GM21576 (cell line): ENCODE data around the gene NEDD4L.
"Not testable (repeated sequence)": the region's sequence is repeated elsewhere in the genome, so short reads cannot be mapped to it uniquely, and the experiment has no call there.

Experiments
- ATAC-seq: cut with Tn5 transposase; IDR thresholded peaks from one replicate; pipeline ENCODE4 v1.9.1; 2021; ENCODE audit warnings: mild to moderate bottlenecking, moderate library complexity; ENCODE audit not compliant: unreplicated experiment

Gene NEDD4L

DNA sequence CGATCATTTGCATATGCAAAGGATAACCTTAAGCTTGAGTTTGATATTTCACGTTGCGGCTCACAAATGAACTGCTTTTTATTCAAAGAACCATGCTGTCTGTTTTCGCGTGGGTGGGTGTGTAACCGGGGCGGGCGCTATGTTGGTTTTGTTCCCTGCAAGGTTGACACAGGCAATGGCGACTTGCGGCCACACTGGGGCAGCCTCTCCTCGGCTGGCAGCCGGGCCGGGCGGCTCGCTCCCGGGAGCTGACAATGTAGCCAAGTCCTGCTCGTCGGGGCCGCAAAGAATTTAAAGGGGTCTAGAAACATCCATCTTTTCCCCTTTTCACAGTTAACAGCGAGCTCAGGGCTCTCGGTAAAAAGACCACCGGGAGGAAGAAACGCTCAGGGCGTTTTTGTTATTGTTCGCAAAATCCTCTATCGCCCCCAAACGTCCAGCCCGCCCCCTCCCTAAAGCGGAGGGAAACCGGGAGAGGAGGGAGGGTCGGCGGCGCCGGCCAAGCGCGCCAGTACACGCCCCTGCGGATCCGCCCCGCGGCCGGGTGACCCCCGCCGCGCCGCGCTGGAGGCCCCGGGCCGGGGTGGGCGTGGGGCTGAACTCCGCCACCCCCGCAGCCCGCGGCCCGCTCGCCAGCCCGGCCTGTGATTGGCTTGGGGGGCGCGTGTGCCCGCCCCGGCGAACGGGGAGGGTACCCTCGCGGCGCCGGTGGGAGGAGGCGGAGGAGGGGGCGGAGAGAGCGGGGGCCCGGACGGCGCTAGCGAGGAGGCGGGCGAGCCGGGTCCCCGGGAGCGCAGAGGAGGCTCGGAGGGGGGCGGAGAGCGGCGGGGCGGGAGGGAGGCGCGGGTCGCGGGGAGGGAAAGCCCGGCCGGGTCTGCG, at the start of gene NEDD4L:
TSS of gene NEDD4L (plus strand) at position 736 of the 879 bp plus-strand sequence. CDS start 435 bp downstream, outside the sequence.
- peak; percentile 77 for ATAC-seq

DNA sequence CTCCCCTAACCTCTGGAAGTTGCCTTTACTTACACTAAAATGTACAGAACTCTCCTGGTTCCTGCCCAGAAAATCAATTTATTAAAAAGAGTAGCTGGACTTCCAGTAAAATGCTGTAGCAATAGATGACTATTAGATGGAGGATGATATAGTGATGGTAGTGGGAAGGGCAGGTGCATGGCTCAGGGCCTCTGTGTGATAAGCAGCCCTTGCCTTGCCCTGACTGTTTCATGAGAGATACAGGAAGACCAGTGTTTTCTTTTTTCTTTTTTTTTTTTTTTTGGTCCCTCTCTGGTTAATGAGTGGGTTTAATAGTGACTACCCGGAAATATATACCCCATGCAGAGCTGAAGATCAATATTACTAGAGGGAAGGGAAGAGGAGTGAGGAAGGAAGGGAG, 48.7 kb upstream of the NEDD4L start:
- no peak for ATAC-seq

DNA sequence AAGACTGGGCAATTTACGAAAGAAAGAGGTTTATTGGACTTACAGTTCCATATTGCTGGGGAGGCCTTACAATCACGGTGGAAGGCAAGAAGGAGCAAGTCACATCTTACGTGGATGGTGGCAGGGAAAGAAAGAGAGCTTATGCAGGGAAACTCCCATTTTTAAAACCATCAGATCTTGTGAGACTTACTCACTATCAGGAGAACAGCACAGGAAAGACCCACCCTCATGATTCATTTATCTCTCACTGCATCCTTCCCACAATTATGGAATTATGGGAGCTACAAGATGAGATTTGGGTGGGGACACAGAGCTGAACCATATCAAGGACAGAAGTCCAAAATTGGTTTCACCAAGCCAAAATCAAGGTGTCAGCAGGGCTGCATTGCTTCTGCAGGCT, 47.1 kb upstream of the NEDD4L start:
- ATAC-seq = not testable (repeated sequence)

DNA sequence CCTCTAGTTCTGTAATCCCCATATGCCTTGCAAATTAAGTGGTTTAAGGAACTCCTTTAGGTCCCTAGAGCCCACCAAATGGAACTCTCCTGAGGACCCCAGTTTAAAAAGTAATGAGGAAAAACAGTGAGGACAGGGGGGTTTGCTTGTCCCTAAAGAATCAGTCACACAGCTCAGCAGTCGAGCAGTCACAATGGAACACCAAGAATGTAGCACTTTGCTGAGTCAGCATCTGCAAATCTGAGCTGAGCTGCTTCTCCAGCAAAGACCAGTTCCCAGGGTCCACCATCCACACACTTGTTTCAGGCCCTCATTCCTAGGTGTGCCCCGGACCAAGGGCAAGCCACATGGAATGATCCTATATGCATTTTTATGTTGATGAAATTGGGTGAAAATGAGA, 46.2 kb upstream of the NEDD4L start:
- ATAC-seq = no peak

DNA sequence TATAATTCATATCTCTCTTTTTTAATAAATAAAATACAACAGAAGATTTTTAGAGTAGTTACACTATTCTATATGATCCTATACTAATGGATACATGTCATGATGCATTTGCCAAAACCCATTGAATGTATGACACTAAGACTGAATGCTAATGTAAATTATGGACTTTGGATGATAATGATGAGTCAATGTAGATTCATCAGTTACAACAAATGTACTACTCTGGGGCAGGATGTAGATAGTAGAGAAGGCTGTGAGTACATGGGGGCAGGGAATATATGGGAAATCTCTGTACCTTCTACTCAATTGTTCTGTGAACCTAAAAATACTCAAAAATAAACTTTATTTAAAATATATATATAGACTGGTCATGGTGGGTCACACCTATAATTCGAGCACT, 45.6 kb upstream of the NEDD4L start:
- no peak for ATAC-seq

DNA sequence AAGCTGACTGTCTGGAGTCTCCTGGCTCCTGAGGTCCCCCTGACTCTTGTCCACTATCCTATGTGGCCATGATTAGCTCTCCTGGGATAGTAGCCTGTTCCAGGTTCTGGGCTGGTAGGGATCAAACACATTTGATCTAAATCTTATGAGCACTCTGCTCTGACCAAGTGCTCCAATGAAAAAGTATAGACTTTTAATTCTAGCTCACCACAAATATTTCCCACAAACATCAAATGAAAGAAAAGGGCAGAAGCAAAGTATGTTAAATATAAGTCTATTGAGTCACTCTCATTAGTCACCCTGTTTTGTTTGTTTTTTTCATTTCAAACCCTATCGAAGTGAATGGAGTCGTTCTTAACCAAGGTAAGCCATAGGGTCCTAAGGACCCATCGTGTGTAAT, 39.7 kb upstream of the NEDD4L start:
- ATAC-seq = no peak

DNA sequence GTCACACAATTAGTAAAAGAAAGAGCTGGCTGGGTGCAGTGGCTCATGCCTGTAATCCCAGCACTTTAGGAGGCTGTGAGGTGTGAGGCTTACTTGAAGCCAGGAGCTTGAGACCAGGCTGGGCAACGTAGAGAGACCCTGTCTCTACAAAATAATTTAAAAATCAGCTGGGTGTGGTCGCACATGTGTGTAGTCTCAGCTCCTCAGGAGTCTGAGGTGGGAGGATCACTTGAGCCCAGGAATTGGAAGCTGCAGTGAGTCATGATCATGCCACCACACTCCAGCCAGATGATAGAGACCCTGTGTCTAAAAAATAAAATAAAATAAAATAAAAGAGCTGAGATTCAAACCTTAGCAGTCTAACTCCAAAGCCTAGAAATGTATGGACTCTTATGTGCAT, 39.0 kb upstream of the NEDD4L start:
- no peak for ATAC-seq

DNA sequence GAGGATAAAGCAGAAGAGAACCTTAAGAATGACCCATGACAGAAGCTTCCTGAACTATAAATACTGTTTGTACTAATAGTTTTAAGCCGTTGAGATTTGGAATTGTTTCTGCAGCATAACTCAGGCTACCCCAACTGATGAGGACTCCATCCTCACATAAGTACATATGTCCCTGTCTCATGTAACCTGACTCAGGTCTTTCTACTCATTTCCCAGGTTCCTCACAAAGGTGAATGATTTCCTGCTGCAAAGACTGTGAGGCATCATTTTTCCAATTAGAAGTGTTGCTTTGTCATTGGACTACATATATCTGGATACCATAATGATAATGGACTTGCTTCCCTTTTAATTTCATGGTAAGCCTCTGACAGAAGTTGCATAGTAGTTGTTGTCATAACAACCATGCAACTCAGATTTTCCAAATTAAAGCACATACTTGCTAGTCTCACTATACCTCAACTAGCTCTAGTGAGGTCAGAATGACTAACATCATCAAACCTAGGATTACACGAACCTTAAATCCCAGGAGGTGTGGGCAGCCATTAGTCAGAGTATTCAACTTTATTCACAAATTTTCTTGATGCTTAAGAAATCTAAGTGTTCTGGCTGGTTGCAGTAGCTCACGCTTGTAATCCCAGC, 38.0 kb upstream of the NEDD4L start:
- no peak for ATAC-seq

DNA sequence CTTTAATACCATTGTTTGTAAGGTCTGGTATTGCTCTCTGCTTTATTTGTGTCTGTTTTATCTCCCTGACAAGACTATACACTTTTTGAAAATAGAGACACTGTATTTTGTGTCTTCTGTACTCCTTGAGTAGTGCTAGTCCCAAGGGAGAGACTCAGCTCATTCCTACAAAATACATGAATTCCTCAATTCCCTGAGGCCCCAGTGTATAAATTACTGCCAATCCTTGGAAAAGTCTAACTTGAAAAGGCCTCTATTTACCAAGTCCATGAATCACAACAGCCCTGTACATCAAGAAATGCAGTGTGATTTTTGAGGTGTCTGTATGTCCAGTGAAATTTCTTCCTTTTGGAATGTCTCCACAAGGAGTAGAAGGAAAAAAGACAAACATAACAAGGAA, 34.9 kb upstream of the NEDD4L start:
- no peak for ATAC-seq

DNA sequence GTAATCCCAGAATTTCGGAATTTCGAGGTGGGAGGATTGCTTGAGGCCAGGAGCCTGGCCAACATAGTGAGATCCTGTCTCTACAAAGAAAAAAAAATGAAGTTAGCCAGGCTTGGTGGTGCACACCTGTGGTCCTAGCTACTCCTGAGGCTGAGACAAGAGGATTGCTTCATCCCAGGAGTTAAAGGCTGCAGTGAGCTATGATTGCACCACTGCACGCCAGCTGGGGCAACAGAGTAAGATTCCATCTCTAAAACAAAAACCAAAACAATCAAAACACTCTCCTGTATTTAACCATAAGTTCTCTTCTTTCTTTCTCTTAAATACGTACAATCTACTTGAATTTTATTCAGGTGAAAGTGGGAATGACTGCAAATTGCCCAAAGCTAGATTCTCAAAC, 33.8 kb upstream of the NEDD4L start:
- no peak for ATAC-seq

DNA sequence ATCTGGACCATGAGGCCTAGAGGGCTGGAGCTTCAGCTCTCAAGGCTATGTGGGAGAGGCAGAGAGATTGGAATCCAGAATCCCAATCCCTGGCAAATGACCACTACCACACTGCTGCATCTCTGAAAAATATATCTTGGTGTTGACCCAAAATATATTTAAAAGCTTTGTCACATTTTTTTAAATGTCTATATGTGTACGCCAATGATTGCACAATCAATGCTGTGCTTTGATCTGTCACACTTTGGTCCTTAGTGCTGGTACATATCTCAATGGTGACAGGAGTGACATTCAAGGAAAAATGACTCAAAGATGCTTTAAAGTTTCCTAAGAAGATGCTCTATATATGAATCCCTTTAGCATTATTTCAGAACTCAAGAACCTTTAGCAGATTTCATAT, 31.7 kb upstream of the NEDD4L start:
- ATAC-seq = no peak

DNA sequence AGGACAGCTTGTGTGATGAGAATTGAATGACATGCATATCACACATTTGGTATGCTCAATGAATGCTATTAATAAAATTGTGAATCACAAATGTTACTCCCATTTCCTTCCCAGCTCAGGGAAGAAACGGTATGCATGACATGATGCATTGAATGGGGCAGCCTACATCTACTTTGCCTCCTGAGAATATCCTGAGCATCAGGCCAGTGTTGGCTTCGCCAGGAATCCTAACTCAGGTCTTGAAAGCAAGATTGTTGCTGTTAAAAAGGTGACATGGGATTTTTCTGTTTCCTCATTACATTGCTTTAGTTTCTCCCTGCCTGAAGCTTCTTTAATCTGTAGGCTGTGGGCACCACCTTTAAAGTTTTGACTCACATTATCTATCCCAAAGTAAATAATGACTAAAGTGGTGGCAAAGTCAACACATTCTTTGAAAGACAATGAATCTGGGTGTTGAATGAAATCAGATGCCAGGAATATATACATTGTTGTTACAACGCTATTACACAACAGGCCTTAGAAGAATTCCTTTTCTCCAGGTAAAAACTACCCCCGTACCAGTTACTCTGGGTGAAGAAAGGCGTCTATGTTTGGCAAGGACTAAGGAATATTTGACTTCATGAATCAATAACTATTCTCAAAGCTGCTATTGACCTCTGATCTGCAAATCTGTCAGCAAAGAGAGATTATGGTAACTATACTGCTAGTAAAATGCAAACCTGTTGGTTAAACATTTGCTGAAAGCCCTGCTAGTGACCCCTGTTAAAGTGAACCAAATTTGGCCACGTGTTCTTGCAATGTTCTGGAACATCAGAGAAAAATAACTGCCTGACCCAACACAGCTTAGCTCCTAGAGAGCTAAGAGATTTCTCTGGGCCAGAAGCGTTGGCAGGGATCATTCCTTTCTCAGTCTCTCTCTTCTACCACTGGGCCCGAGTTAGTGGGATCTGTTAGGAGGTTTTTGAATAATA, 30.5 kb upstream of the NEDD4L start:
- ATAC-seq = no peak

DNA sequence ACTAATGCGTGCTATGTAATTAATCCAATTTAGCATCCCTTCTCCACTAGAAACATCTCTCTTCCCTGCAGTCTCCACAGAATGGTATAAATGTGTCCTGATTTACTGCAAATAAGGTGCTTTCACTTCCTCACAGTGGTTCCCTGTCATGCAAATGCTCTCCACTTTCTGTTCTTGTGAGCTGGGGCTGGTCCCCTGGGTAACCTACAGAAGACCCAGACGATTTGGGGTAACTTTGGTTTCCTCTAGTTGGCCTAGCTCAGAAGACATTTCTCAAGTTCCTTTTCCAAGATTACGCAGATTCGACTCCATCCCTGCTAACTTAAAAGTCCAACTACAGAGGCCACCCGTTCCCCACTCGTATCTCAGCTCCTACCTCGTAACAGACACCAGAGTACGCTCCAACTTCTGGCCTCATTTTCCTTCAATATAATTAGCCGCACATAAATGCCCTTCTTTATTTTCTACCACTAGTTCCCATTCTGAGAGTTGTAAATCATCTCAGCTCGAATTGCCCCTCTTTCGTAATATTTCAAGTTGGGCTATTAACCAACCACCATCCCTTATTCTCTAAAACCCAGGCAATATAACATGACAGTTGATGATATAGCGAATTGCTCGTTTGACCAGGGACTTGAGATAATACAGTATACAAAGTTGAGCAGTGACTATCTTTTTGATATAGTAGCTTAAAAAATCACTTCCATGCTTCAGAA, 28.8 kb upstream of the NEDD4L start:
- ATAC-seq = peak; percentile 100

DNA sequence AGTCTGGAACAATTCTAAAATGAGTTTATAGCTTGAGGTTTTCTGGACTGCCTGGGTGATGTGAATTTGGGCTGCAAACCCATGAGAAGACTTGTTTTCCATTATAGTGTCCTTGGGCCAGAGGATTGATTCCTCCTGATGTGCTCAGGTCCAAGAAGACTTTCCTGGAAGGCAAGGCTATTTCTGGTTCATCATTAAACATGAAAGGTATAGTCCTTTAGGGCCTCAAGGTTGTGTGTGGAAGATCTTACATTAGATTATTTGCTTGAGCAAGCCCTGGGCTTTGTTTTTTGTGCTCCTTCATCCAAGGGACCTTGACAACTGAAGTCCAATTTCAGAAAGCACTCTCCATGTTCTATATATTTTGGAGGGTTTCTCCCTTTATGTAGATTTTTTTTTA, 26.8 kb upstream of the NEDD4L start:
- no peak for ATAC-seq

DNA sequence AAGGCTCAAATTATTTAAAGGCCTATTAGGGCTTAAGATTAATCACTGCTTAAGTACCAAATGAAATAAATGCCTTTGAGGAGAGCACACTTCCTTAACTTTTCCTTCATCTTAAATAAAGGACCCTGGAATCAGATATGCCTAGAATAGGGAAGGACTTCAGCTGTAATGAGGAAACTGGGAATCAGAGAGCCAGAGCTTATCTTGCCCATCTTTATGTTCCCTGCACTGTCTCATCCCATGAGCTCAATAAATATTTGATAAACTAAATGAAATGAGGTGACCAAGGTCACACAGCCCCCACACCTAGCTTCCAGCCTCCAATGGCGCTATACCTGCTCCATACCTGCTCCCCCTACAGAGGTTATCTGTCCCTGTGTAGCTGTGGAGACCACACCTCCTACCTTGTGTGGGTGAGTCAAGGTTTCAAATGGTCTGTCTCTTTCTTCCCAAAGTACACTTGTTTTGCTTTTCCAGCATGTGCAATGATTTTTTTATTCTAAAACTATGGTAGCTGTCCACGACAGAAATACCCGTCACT, 23.4 kb upstream of the NEDD4L start:
- ATAC-seq = no peak

DNA sequence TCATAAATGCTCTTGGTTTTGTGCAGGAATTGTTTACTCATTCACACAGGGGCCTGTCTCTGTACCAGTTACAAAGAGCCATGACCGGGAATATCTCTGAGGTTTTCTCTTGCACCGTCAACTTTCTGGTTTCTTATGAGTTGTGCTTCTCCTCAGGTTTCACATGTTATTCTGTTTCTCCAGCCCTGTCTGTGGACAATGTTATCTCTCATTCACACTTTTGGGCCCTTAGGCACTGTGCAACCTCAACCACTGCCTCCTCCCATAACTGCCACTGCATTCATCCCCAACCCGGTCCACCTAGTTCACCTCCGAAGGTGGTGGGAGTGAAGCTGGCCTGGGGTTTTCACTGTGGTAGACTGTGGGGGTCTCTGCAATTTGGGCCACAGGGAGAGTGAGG, 22.5 kb upstream of the NEDD4L start:
- ATAC-seq = no peak

DNA sequence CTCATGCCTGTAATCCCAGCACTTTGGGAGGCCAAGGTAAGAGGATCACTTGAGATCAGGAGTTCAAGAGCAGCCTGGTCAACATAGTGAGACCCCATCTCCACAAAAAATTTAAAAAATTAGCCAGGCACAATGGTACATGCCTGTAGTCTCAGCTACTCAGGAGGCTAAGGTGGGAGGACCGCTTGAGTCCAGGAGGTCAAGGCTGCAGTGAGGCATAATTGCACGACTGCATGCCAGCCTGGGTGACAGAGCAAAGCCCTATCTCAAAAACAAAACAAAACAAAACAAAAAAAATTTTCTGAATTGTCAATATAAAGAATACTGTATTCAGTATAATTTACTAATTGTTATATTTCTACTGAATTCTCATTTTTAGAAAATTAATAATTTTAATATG, 20.9 kb upstream of the NEDD4L start:
- ATAC-seq = no peak

DNA sequence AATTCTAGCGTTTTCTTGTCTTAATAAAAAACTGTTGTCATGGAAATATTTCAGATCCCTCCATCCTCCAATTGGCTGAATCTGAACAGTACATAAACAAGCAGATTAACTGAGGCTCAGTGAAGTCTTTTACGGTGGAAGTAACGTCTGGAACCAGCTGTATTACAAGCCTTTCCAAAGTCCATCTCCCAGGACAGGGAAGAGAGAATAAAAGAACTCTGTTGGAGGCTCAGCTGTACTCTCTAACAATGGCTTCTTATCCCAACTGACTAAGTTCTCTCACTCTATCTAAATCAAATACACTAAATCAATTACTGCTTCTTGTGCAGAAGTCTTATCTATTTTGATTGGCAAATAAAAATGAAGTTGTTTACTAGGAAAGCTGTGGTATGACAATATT, 19.9 kb upstream of the NEDD4L start:
- ATAC-seq = no peak

DNA sequence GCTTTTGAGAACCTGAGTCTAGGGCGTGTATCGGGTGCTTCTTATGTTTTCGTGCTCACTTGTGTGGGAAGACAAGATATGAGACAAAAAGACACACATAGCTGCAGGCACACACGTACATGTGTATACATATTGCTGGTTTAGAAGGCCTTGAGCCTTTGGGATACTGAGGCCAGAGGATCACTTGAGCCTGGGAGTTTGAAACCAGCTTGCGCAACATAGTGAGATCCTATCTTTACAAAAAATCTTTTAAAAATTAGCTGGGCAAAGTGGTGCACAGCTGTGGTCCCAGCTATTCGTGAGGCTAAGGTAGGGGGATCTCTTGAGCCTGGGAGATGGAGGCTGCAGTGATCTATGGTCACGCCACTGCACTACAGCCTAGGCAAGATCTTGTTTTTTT, 18.8 kb upstream of the NEDD4L start:
- no peak for ATAC-seq

DNA sequence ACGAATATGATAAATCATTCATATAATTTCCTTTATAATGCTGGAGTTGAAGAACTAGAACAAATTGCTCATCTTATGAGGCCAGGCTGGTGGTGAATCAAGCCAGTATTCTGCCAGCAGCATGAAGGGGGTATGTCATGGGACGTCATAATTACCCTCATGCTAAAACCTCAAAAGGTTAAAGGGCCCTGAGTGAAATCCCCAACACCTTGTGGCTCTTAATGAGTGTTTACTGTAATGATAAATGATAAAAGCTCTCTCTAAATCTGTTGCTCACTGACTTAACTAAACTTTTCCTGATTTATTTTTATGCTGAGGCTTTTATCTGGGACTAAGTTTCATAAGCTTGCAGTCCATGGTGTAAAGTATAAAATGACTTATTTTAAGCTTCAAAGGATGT, 18.3 kb upstream of the NEDD4L start:
- no peak for ATAC-seq
